Loucy (cell line): ENCODE measurements around the gene RGS7BP.

Experiments
- H2AFZ ChIP-seq: fragments of 200-600 bp; sonication (generic); 2 replicates; pipeline ENCODE4 v1.6.0; 2016; ENCODE audit warnings: antibody characterized with exemption, mild to moderate bottlenecking, low read length, moderate library complexity
- H3F3A ChIP-seq: fragments of 200-600 bp; 2 replicates; pipeline ENCODE4 v1.6.0; 2016; ENCODE audit warnings: antibody characterized with exemption, low read depth, mild to moderate bottlenecking
- H3K27me3 ChIP-seq: fragments of 200-600 bp; sonication (generic); 2 replicates; pipeline ENCODE4 v1.6.1; 2014; ENCODE audit warnings: low read length, mild to moderate bottlenecking; ENCODE audit not compliant: insufficient read depth, poor library complexity, severe bottlenecking
- H3K36me3 ChIP-seq: fragments of 200-600 bp; sonication (generic); 2 replicates; pipeline ENCODE4 v1.6.1; 2016; ENCODE audit warnings: low read length; ENCODE audit not compliant: insufficient read depth
- H3K4me1 ChIP-seq: fragments of 200-600 bp; sonication (generic); 2 replicates; pipeline ENCODE4 v1.5.1; 2014; ENCODE audit warnings: low read length, mild to moderate bottlenecking; ENCODE audit not compliant: insufficient read depth, poor library complexity, severe bottlenecking
- H3K4me2 ChIP-seq: fragments of 200-600 bp; sonication (generic); 2 replicates; pipeline ENCODE4 v1.6.0; 2014; ENCODE audit warnings: antibody characterized with exemption, low read length, low read depth, mild to moderate bottlenecking; ENCODE audit not compliant: poor library complexity, severe bottlenecking
- H3K4me3 ChIP-seq: fragments of 200-600 bp; sonication (generic); 2 replicates; pipeline ENCODE4 v1.5.1; 2014; ENCODE audit warnings: low read length, mild to moderate bottlenecking, mixed read lengths; ENCODE audit not compliant: poor library complexity, severe bottlenecking
- H3K79me2 ChIP-seq: fragments of 200-600 bp; sonication (generic); 2 replicates; pipeline ENCODE4 v1.6.1; 2014; ENCODE audit warnings: low read length; ENCODE audit not compliant: insufficient read depth
- H3K9ac ChIP-seq: fragments of 200-600 bp; sonication (generic); 2 replicates; pipeline ENCODE4 v1.6.0; 2014; ENCODE audit warnings: mild to moderate bottlenecking, low read depth, low read length, moderate library complexity; ENCODE audit not compliant: poor library complexity, severe bottlenecking
- H3K9me2 ChIP-seq: fragments of 200-600 bp; sonication (generic); replicated peaks from 2 replicates; pipeline ENCODE4 v1.6.1; 2016; ENCODE audit warnings: low read depth, low read length, mixed read lengths
- H3K9me3 ChIP-seq: fragments of 200-600 bp; sonication (generic); 2 replicates; pipeline ENCODE4 v1.6.1; 2014; ENCODE audit warnings: mild to moderate bottlenecking, antibody characterized with exemption, low read length, low read depth; ENCODE audit not compliant: insufficient read depth
- H4K20me1 ChIP-seq: fragments of 200-600 bp; sonication (generic); 2 replicates; pipeline ENCODE4 v1.6.0; 2014; ENCODE audit warnings: antibody characterized with exemption, low read length, mild to moderate bottlenecking; ENCODE audit not compliant: insufficient read depth, poor library complexity, severe bottlenecking
- CTCF ChIP-seq: fragments of 200-600 bp; sonication (generic); conservative IDR thresholded peaks from 2 replicates; pipeline ENCODE4 v1.5.1; 2014; ENCODE audit warnings: mild to moderate bottlenecking, antibody characterized with exemption, low read length
- EZH2phosphoT487 ChIP-seq: fragments of 200-600 bp; IDR thresholded peaks from 2 replicates; pipeline ENCODE4 v1.6.1; 2018; ENCODE audit warnings: antibody characterized with exemption, mild to moderate bottlenecking, moderate library complexity, borderline replicate concordance

Gene RGS7BP

GRCh38 chr5:64659289-64659688 is 153.5 kb downstream of the RGS7BP start:
- no peak overlapping the region for H3K9ac ChIP-seq
- no peaks in the 10 kb centered on the region for H3K4me1 ChIP-seq
- H3K4me3 ChIP-seq: no peak overlapping the region
- no peaks in the 10 kb centered on the region for H3K9me3 ChIP-seq
- H4K20me1 ChIP-seq: no peaks in the 10 kb centered on the region
- H3K27me3 ChIP-seq: no peaks in the 10 kb centered on the region
- H3K4me2 ChIP-seq: no peak overlapping the region
- H3K79me2 ChIP-seq: no peaks in the 10 kb centered on the region
- no peaks in the 10 kb centered on the region for H3K9me2 ChIP-seq
- H3F3A ChIP-seq: no peaks in the 10 kb centered on the region
- H3K36me3 ChIP-seq: no peaks in the 10 kb centered on the region
- H2AFZ ChIP-seq: no peak overlapping the region
- TF ChIP-seq EZH2phosphoT487 (no peak), CTCF (no peak)
